NCI-H146 treated with DMSO at 0.1 percent for 48 hours (cell line): ENCODE results near the gene CHCHD6.
"Not testable (repeated sequence)": the region's sequence is repeated elsewhere in the genome, so short reads cannot be mapped to it uniquely, and the experiment has no call there.

Source experiments
- DNase-seq: peaks from one replicate; lab custom pipeline; 2025; ENCODE audit not compliant: unreplicated experiment; lab: John Stamatoyannopoulos, UW

Gene CHCHD6

GRCh38 chr3:126765187-126766069 is 61.4 kb downstream of the CHCHD6 start:
- DNase-seq: no peak

GRCh38 chr3:126766653-126767052 is 62.6 kb downstream of the CHCHD6 start:
- no peak for DNase-seq

GRCh38 chr3:126768903-126769302 is 64.9 kb downstream of the CHCHD6 start:
- no peak for DNase-seq

GRCh38 chr3:126770096-126770495 is 66.1 kb downstream of the CHCHD6 start:
- no peak for DNase-seq

- no peak for DNase-seq
Observed at GRCh38 chr3:126773167-126773566, 69.1 kb downstream of the CHCHD6 start.

GRCh38 chr3:126773783-126774182 is 69.7 kb downstream of the CHCHD6 start:
- DNase-seq: no peak

- DNase-seq: no peak
Observed at GRCh38 chr3:126777366-126777765, 73.3 kb downstream of the CHCHD6 start.

- no peak for DNase-seq
Observed at GRCh38 chr3:126780666-126781065, 76.6 kb downstream of the CHCHD6 start.

GRCh38 chr3:126781406-126781805 is 77.4 kb downstream of the CHCHD6 start:
- no peak for DNase-seq

GRCh38 chr3:126781889-126782491 is 78.0 kb downstream of the CHCHD6 start:
- DNase-seq: no peak

- no peak for DNase-seq
Observed at GRCh38 chr3:126782536-126782935, 78.5 kb downstream of the CHCHD6 start.

- no peak for DNase-seq
Observed at GRCh38 chr3:126784254-126784653, 80.2 kb downstream of the CHCHD6 start.

GRCh38 chr3:126791320-126791719 is 87.3 kb downstream of the CHCHD6 start:
- DNase-seq: not testable (repeated sequence)

- DNase-seq: no peak
Observed at GRCh38 chr3:126792998-126793397, 89.0 kb downstream of the CHCHD6 start.

GRCh38 chr3:126797563-126797962 is 93.5 kb downstream of the CHCHD6 start:
- no peak for DNase-seq

GRCh38 chr3:126798521-126798920 is 94.5 kb downstream of the CHCHD6 start:
- no peak for DNase-seq

- DNase-seq: no peak
Observed at GRCh38 chr3:126799099-126799498, 95.1 kb downstream of the CHCHD6 start.

- DNase-seq: not testable (repeated sequence)
Observed at GRCh38 chr3:126801312-126801711, 97.3 kb downstream of the CHCHD6 start.

- no peak for DNase-seq
Observed at GRCh38 chr3:126807795-126808194, 103.8 kb downstream of the CHCHD6 start.

- no peak for DNase-seq
Observed at GRCh38 chr3:126811530-126811929, 107.5 kb downstream of the CHCHD6 start.

GRCh38 chr3:126816298-126816697 is 112.3 kb downstream of the CHCHD6 start:
- no peak for DNase-seq

- DNase-seq: no peak
Observed at GRCh38 chr3:126816986-126817777, 113.1 kb downstream of the CHCHD6 start.
